HepG2 (cell line): Measurements from ENCODE around the gene INHBB. TPM values are rescaled to one million over a fixed set of nuclear protein-coding genes. Genes with fewer than 3 reads are reported as not detected.
A peak's percentile ranks its signal among the peaks of the same experiment; 100 is the strongest.

Source experiments
- ATF1 ChIP-seq: IDR thresholded peaks from 2 replicates; pipeline ENCODE4 v1.6.1; 2016; ENCODE audit warnings: mild to moderate bottlenecking, control low read depth
- CEBPB ChIP-seq: IDR thresholded peaks from 2 replicates; pipeline ENCODE4 v1.6.1; 2011; ENCODE audit warnings: low read depth, low read length, improper control_type of control experiment, borderline replicate concordance
- FOXP1 ChIP-seq, 2 experiments: fragments of 450-650 bp in 1 of 2; IDR thresholded peaks; 2 replicates each; pipeline ENCODE4 v1.6.1; 2017 to 2018; ENCODE audit warnings: antibody characterized with exemption in 1 of 2
- GLI4 ChIP-seq: sonication (generic); formaldehyde crosslinking; IDR thresholded peaks from 2 replicates; pipeline ENCODE4 v1.5.1; 2020; ENCODE audit warnings: missing genetic modification reagents, mild to moderate bottlenecking, moderate library complexity, borderline replicate concordance
- GRHL1 ChIP-seq: sonication (generic); formaldehyde crosslinking; conservative IDR thresholded peaks from 2 replicates; pipeline ENCODE4 v1.8.0; 2022; ENCODE audit warnings: missing genetic modification reagents
- HIC2 ChIP-seq: sonication (generic); formaldehyde crosslinking; IDR thresholded peaks from 2 replicates; pipeline ENCODE4 v1.9.0; 2022; ENCODE audit warnings: low read depth, missing genetic modification reagents
- HNF4G ChIP-seq, 2 experiments: sonication (generic) in 1 of 2; formaldehyde crosslinking in 1 of 2; IDR thresholded peaks; 2 replicates each; pipeline versions ENCODE4 v1.4.0 to v1.6.1; 2011 to 2020; ENCODE audit warnings: borderline replicate concordance in 2 of 2, low read depth in 2 of 2, mild to moderate bottlenecking in 2 of 2, low read length in 1 of 2, missing genetic modification reagents in 1 of 2, moderate library complexity in 1 of 2
- KLF11 ChIP-seq: IDR thresholded peaks from 2 replicates; pipeline ENCODE4 v1.6.1; 2016; ENCODE audit warnings: missing compliant biosample characterization
- PHB2 ChIP-seq: fragments of 450-650 bp; IDR thresholded peaks from 2 replicates; pipeline ENCODE4 v1.6.1; 2018; ENCODE audit not compliant: partially characterized antibody
- PLRG1 ChIP-seq: fragments of 450-650 bp; conservative IDR thresholded peaks from 2 replicates; pipeline ENCODE4 v1.6.1; 2016
- RFXAP ChIP-seq: sonication (generic); formaldehyde crosslinking; IDR thresholded peaks from 2 replicates; pipeline ENCODE4 v1.4.0; 2020; ENCODE audit warnings: missing genetic modification reagents, borderline replicate concordance
- SNAI1 ChIP-seq: sonication (generic); formaldehyde crosslinking; IDR thresholded peaks from 2 replicates; pipeline ENCODE4 v1.5.0; 2020; ENCODE audit warnings: mild to moderate bottlenecking, missing genetic modification reagents, borderline replicate concordance
- TCF7 ChIP-seq: sonication (generic); IDR thresholded peaks from 2 replicates; pipeline ENCODE4 v1.6.1; 2016; ENCODE audit warnings: antibody characterized with exemption, low read depth
- TEAD2 ChIP-seq: sonication (generic); formaldehyde crosslinking; IDR thresholded peaks from 2 replicates; pipeline ENCODE4 v1.9.0; 2021; ENCODE audit warnings: missing genetic modification reagents
- THYN1 ChIP-seq: sonication (generic); formaldehyde crosslinking; IDR thresholded peaks from 2 replicates; pipeline ENCODE4 v1.8.1; 2023; ENCODE audit warnings: low read depth, mild to moderate bottlenecking, moderate library complexity, missing genetic modification reagents, borderline replicate concordance
- ZNF337 ChIP-seq: sonication (generic); formaldehyde crosslinking; IDR thresholded peaks from 2 replicates; pipeline ENCODE4 v1.5.1; 2020; ENCODE audit warnings: missing genetic modification reagents, low read depth, mild to moderate bottlenecking, borderline replicate concordance
- ZNF484 ChIP-seq: sonication (generic); formaldehyde crosslinking; IDR thresholded peaks from 2 replicates; pipeline ENCODE4 v1.5.1; 2020; ENCODE audit warnings: mild to moderate bottlenecking, low read depth, missing genetic modification reagents, borderline replicate concordance
- ZNF605 ChIP-seq: sonication (generic); formaldehyde crosslinking; IDR thresholded peaks from 2 replicates; pipeline ENCODE4 v1.8.0; 2022; ENCODE audit warnings: mild to moderate bottlenecking, missing genetic modification reagents
- ZNF720 ChIP-seq: sonication (generic); formaldehyde crosslinking; IDR thresholded peaks from 2 replicates; pipeline ENCODE4 v1.4.0; 2020; ENCODE audit warnings: missing genetic modification reagents
- polyA plus RNA-seq, 8 experiments: library from polyadenylated mRNA; depleted of rRNA in 3 of 8; stranded (reverse) in 7 of 8; unstranded in 1 of 8; fragments of >200 nt; fragmentation: Illumina TruSeq in 4 of 8; extraction: Trizol in 4 of 8; gene quantifications; 2 replicates each; pipeline versions ENCODE4 v1.2.1 to v1.2.3, GENCODE V29; 2011 to 2016; ENCODE audit warnings: low read depth in 4 of 8, missing spikeins in 1 of 8, mixed read lengths in 1 of 8; ENCODE audit not compliant: insufficient read depth in 1 of 8
- total RNA-seq, 5 experiments: library from RNA; depleted of rRNA; stranded (reverse); fragments of >200 nt; fragmentation: Illumina TruSeq; extraction: Trizol; gene quantifications; 2 replicates each; pipeline ENCODE4 v1.2.3, GENCODE V29; 2016; ENCODE audit warnings: low read depth in 1 of 5
- TF ChIP-seq, protein P1 (sequence below): sonication (generic); formaldehyde crosslinking; IDR thresholded peaks from 2 replicates; pipeline ENCODE4 v1.4.0; 2020; ENCODE audit warnings: missing genetic modification reagents, borderline replicate concordance

The INHBB gene
- total and polyA plus RNA-seq, 2 of the 13 experiments (the other 11 are each of a cell fraction or from before 2014, with no cell fraction given), result 0.20 to 1.7 TPM

GRCh38 chr2:120398996-120399888 lies 53.3 kb downstream of the INHBB start (continued):
- no peak for TF ChIP-seq CEBPB
- TF ChIP-seq GRHL1 (CRISPR knock-in tag), result no peak
- TF ChIP-seq KLF11 (CRISPR knock-in tag), result peak; percentile 95; the same call in 1 of the 2 replicates
- TF ChIP-seq THYN1 (CRISPR knock-in tag), result no peak
- TF ChIP-seq GLI4 (CRISPR knock-in tag), result no peak
- TF ChIP-seq ZNF605 (CRISPR knock-in tag), result peak; percentile 76
- no peak for TF ChIP-seq PHB2
- TF ChIP-seq, protein P1, sequence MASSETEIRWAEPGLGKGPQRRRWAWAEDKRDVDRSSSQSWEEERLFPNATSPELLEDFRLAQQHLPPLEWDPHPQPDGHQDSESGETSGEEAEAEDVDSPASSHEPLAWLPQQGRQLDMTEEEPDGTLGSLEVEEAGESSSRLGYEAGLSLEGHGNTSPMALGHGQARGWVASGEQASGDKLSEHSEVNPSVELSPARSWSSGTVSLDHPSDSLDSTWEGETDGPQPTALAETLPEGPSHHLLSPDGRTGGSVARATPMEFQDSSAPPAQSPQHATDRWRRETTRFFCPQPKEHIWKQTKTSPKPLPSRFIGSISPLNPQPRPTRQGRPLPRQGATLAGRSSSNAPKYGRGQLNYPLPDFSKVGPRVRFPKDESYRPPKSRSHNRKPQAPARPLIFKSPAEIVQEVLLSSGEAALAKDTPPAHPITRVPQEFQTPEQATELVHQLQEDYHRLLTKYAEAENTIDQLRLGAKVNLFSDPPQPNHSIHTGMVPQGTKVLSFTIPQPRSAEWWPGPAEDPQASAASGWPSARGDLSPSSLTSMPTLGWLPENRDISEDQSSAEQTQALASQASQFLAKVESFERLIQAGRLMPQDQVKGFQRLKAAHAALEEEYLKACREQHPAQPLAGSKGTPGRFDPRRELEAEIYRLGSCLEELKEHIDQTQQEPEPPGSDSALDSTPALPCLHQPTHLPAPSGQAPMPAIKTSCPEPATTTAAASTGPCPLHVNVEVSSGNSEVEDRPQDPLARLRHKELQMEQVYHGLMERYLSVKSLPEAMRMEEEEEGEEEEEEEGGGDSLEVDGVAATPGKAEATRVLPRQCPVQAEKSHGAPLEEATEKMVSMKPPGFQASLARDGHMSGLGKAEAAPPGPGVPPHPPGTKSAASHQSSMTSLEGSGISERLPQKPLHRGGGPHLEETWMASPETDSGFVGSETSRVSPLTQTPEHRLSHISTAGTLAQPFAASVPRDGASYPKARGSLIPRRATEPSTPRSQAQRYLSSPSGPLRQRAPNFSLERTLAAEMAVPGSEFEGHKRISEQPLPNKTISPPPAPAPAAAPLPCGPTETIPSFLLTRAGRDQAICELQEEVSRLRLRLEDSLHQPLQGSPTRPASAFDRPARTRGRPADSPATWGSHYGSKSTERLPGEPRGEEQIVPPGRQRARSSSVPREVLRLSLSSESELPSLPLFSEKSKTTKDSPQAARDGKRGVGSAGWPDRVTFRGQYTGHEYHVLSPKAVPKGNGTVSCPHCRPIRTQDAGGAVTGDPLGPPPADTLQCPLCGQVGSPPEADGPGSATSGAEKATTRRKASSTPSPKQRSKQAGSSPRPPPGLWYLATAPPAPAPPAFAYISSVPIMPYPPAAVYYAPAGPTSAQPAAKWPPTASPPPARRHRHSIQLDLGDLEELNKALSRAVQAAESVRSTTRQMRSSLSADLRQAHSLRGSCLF (CRISPR knock-in tag), result no peak
- TF ChIP-seq ZNF720 (CRISPR knock-in tag), result no peak
- no peak for TF ChIP-seq ZNF484 (CRISPR knock-in tag)
- peak; percentile 93 for TF ChIP-seq TCF7
- TF ChIP-seq PLRG1, result no peak
- no peak for TF ChIP-seq FOXP1 (IDR thresholded peaks at IDR 0.05)
- TF ChIP-seq FOXP1 (CRISPR knock-in tag; IDR thresholded peaks at IDR 0.05), result peak; percentile 90
- peak; percentile 94 for TF ChIP-seq HIC2
- no peak for TF ChIP-seq ZNF337
- TF ChIP-seq TEAD2, result no peak
- no peak for TF ChIP-seq HNF4G (IDR thresholded peaks at IDR 0.05; ENCODE audit: borderline replicate concordance, low read depth, low read length)
- TF ChIP-seq HNF4G (CRISPR knock-in tag; IDR thresholded peaks at IDR 0.05; ENCODE audit: borderline replicate concordance, low read depth), result no peak; the same call in 1 of the 2 replicates
- TF ChIP-seq SNAI1 (CRISPR knock-in tag), result no peak
- peak; percentile 58; the same call in 1 of the 2 replicates for TF ChIP-seq RFXAP (CRISPR knock-in tag)
- no peak for TF ChIP-seq ATF1 (CRISPR knock-in tag)
